Stomach (tissue), 9 donors: ENCODE measurements around the gene PNPLA2. TPM values are rescaled to one million over a fixed set of nuclear protein-coding genes. Genes with fewer than 3 reads are reported as not detected.

ENCODE experiments used
- DNase-seq, 2 donors: peaks; one replicate each; pipeline versions ENCODE4 v3.0.0 to v3.0.0-alpha.2; 2013 to 2019
- H3K27ac ChIP-seq, 5 donors: fragments of 200-600 bp in 4 of 5; sonication (generic) in 4 of 5; one replicate each; pipeline ENCODE4 v1.5.1; 2013 to 2019; ENCODE audit warnings: mild to moderate bottlenecking in 1 of 5, moderate library complexity in 1 of 5
- H3K27me3 ChIP-seq, 3 donors: fragments of 200-600 bp; sonication (generic); one replicate each; pipeline ENCODE4 v1.5.1; 2017 to 2019; ENCODE audit warnings: mixed run types in 1 of 3
- H3K36me3 ChIP-seq, 4 donors: fragments of 200-600 bp; sonication (generic); 1 replicate in 3 of 4; 2 replicates in 1 of 4; pipeline ENCODE4 v1.5.1; 2016 to 2019
- H3K4me1 ChIP-seq, 4 donors: fragments of 200-600 bp; sonication (generic); one replicate each; pipeline ENCODE4 v1.5.1; 2016 to 2019
- H3K4me3 ChIP-seq, 4 donors: fragments of 200-600 bp; sonication (generic) in 3 of 4; one replicate each; pipeline ENCODE4 v1.5.1; 2016 to 2019; ENCODE audit warnings: mild to moderate bottlenecking in 1 of 4
- H3K9me3 ChIP-seq, 4 donors: fragments of 200-600 bp; sonication (generic); one replicate each; pipeline ENCODE4 v1.5.1; 2016 to 2019
- CTCF ChIP-seq, 7 experiments: fragments of 450-650 bp in 4 of 7; fragments of 200-600 bp in 3 of 7; sonication (generic) in 3 of 7; IDR thresholded peaks; one replicate each; pipeline ENCODE4 v1.5.1; 2016 to 2019; ENCODE audit warnings: antibody characterized with exemption in 7 of 7, control low read depth in 2 of 7, mild to moderate bottlenecking in 1 of 7
- EP300 ChIP-seq: sonication (generic); formaldehyde crosslinking; IDR thresholded peaks from one replicate; pipeline ENCODE4 v1.6.1; 2017; ENCODE audit warnings: antibody characterized with exemption
- POLR2A ChIP-seq, 4 donors: fragments of 450-650 bp; IDR thresholded peaks; one replicate each; pipeline ENCODE4 v1.6.1; 2016; ENCODE audit warnings: antibody characterized with exemption in 4 of 4, control low read depth in 2 of 4, mild to moderate bottlenecking in 1 of 4, moderate library complexity in 1 of 4
- POLR2AphosphoS5 ChIP-seq, 3 donors: sonication (generic); formaldehyde crosslinking; IDR thresholded peaks; one replicate each; pipeline ENCODE4 v1.6.1; 2016; ENCODE audit warnings: antibody characterized with exemption in 3 of 3
- WGBS, 5 donors: extraction: QIAGEN DNeasy Blood & Tissue Kit in 3 of 5; methylation state at CpG; one replicate each; pipeline versions ENCODE4 v1.1.5 to v1.1.7; 2013 to 2018; 5-methylcytosine and 5-hydroxymethylcytosine counted together
- intact Hi-C: fragments of 100-400 bp; cut with DNase I; formaldehyde crosslinking; loops from one replicate; pipeline ENCODE4 v1.15.1; 2023; ENCODE audit warnings: low total_unique reads
- polyA plus RNA-seq, 3 donors: library from polyadenylated mRNA; stranded (reverse); fragments of 200-250 nt; gene quantifications; one replicate each; pipeline ENCODE4 v1.2.3, GENCODE V29; 2013
- total RNA-seq, 5 donors: library from RNA; depleted of rRNA; stranded (reverse); fragments of >200 nt; gene quantifications; one replicate each; pipeline versions ENCODE4 v1.1.0 to v1.2.3, GENCODE V29; 2014 to 2016
- donor health status: healthy with polysubstance abuse.
- donor health status: Bipolar disorder and iron deficiency.
- donor health status: healthy.

Gene PNPLA2
- total and polyA plus RNA-seq, 8 donors: 33.4 to 385 (median 82.9) TPM

GRCh38 chr11:831118-831864 lies 12.6 kb downstream of the PNPLA2 start:
- WGBS, 5 donors: 58 to 73% (median 60%) methylated on average over 24 to 31 of the region's 31 CpGs
- no peak overlapping the region for H3K27ac ChIP-seq
- H3K4me1 ChIP-seq: peaks cover 82 to 97% (median 95%) of the 10 kb centered on the region in 4 donors
- no peaks in the 10 kb centered on the region for H3K9me3 ChIP-seq
- H3K27me3 ChIP-seq: peaks cover 0 to 64% (median 40%) of the 10 kb centered on the region in 3 donors
- peak overlapping the region in 2 of 4 donors; percentile 35 to 54 for H3K4me3 ChIP-seq
- TF ChIP-seq POLR2A (IDR thresholded peaks at IDR 0.05): no peak
- no peak for TF ChIP-seq CTCF (IDR thresholded peaks at IDR 0.05)
- no peak for TF ChIP-seq POLR2AphosphoS5 (IDR thresholded peaks at IDR 0.05)
- no peak for TF ChIP-seq EP300
- intact Hi-C loops: no loop called here
- peaks cover 4 to 6% (median 5%) of the 10 kb centered on the region in 4 donors for H3K36me3 ChIP-seq
- DNase-seq: no peak

- intact Hi-C loops: no loop called here
- TF ChIP-seq POLR2A (IDR thresholded peaks at IDR 0.05): no peak
- no peak for TF ChIP-seq EP300
- no peak for TF ChIP-seq POLR2AphosphoS5 (IDR thresholded peaks at IDR 0.05)
- TF ChIP-seq CTCF (IDR thresholded peaks at IDR 0.05): no peak
- H3K36me3 ChIP-seq: peaks cover 12 to 13% (median 12%) of the 10 kb centered on the region in 4 donors
- peaks cover 80 to 96% (median 92%) of the 10 kb centered on the region in 4 donors for H3K4me1 ChIP-seq
- 63 to 78% (median 69%) methylated on average over 15 to 23 of the region's 23 CpGs for WGBS, 5 donors
- H3K9me3 ChIP-seq: no peaks in the 10 kb centered on the region
- DNase-seq: no peak
- H3K4me3 ChIP-seq: peak overlapping the region; percentile 73 to 80 (median 76)
- peaks cover 0 to 57% (median 36%) of the 10 kb centered on the region in 3 donors for H3K27me3 ChIP-seq
- peak overlapping the region; percentile 85 to 98 (median 91) for H3K27ac ChIP-seq
Observed at GRCh38 chr11:831961-832528, 13.3 kb downstream of the PNPLA2 start.

- intact Hi-C loops: no loop called here
- TF ChIP-seq EP300 (no peak), CTCF (IDR thresholded peaks at IDR 0.05) (peak in 1 of 7 experiments; percentile 32), POLR2AphosphoS5 (IDR thresholded peaks at IDR 0.05) (peak in 2 of 3 donors; percentile 41 to 71), POLR2A (IDR thresholded peaks at IDR 0.05) (no peak)
- Histone ChIP-seq H3K4me3 (peak within 1 kb of the TSS; percentile 73 to 80 (median 76)), H3K27me3 (peaks cover 0 to 51% (median 30%) of the 10 kb centered on the region in 3 donors), H3K27ac (peak within 1 kb of the TSS; percentile 85 to 98 (median 91)), H3K9me3 (no peaks in the 10 kb centered on the region), H3K36me3 (peaks cover 17 to 19% (median 18%) of the 10 kb centered on the region in 4 donors), H3K4me1 (peaks cover 78 to 96% (median 92%) of the 10 kb centered on the region in 4 donors)
- 1 to 4% (median 2%) methylated on average over 21 to 65 of the region's 67 CpGs for WGBS, 5 donors
- peak; percentile 73 to 88 for DNase-seq
Observed at GRCh38 chr11:832529-833113, 13.9 kb downstream of the PNPLA2 start, which contains the start of gene CD151. TSS of gene CD151 (plus strand) at chr11:832952. CDS start at chr11:836070, 3,118 bp downstream.
